ENCODE results near the gene GTF2I. TPM values are rescaled to one million over a fixed set of nuclear protein-coding genes. Genes with fewer than 3 reads are reported as not detected.

Gene GTF2I
- total RNA-seq = 76.3 and 78.7 TPM in 2 replicates

DNA sequence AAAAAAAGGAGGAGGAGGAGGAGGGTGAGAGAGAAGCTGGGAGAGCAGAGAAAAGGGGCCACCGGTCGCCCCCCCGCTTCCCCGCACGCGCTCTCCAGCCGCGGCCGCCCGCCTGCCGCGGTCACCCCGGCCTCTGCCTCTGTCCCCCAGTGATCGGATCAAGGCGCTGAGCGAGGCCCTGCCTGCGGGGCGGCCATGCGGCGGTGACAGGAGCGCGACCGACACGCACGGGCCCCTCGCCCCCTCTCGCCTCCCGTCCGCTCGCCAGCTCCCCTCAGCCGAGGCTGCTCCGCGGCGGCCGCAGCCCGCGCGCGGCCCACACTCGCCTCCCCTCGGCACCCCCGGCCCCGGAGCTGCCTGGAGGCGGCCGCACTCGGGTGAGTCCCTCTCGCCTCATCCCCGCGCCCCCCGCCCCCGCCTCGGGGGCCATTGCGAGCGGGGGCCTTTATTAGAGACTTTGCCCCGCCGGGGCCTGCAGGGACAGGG lies at the start of gene GTF2I:
Gene GTF2I, plus strand, starts transcription at position 27 of the 486 bp plus-strand sequence. CDS start 31,411 bp downstream, outside the sequence.

DNA sequence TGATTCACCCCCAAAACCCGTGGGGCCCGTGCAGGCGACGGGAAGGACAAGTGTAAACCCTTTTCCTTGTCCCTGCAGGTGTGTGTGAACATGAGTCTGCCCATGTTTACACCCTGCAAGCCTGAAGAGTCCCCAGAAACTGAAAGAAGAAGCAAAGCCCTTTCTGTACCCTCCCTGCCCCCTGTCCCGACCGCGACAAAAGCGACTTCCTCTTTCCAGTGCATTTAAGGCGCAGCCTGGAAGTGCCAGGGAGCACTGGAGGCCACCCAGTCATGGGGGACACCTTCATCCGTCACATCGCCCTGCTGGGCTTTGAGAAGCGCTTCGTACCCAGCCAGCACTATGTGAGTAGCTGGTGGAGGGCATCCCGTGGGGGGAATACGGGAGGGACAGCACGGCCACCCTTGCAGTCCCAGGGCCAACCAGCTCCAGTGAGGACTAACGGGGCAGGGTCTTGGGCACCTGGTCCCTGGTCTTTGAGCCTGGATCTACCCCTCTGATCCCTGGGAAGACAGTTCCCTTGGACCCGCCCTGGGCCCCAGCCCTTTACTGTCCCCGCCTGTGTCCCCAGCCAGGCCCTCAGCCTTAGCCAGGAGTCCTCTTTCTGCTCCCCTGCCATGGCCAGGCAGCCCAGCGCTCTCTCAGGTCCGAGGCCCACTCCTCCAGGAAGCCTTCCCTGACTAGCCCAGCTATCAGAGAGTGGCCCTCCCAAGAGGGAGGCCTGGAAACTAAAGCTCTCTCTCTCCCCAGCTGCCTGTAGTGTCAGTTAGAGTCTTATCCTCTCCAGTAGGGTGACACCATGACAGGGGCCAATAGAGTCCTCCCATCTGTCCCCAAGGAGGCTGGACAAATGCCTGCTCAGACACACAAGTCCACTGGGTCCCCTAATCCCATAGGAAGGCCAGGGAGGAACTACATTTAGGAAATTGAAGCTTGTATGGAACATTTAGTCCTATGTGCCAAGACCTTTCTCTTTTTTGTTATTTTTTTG lies 116.5 kb downstream of the GTF2I start, which contains the start of gene NCF1:
Gene NCF1, plus strand, starts transcription at position 252 of the 991 bp plus-strand sequence. Its CDS starts 21 bp downstream, at position 273.

Other genes starting within 250 kb of the GTF2I start
- 29.8 and 31.1 TPM in 2 replicates for gene GTF2IRD1, start 203.8 kb upstream of the GTF2I start, total RNA-seq
- gene NCF1, start 116.3 kb downstream of the GTF2I start, total RNA-seq = 0.12 TPM in 1 of 2 replicates, not detected in the other
- gene GTF2IRD2, start 193.9 kb downstream of the GTF2I start, total RNA-seq = 5.2 and 5.5 TPM in 2 replicates

All from uterine smooth muscle cell (primary cell).